Measurements from ENCODE around the gene OR5F1. TPM values are rescaled to one million over a fixed set of nuclear protein-coding genes. Genes with fewer than 3 reads are reported as not detected.

The OR5F1 gene
- total and polyA plus RNA-seq, 2 donors (not counting 1 experiment from before 2014, with no cell fraction given) = not detected

GRCh38 chr11:55967914-55968313 is 26.5 kb downstream of the OR5F1 start:
- no peaks in the 10 kb centered on the region for H3K27me3 ChIP-seq (ENCODE audit: control insufficient read depth, insufficient read depth, low read length)
- no peaks in the 10 kb centered on the region for H3K36me3 ChIP-seq (ENCODE audit: control insufficient read depth, insufficient read depth, low read length)
- no peak overlapping the region for H2AFZ ChIP-seq (ENCODE audit: low read length)
- H4K20me1 ChIP-seq (ENCODE audit: control insufficient read depth, extremely low read depth, insufficient read depth, low read length) = no peaks in the 10 kb centered on the region
- no peaks in the 10 kb centered on the region for H3K9me3 ChIP-seq (ENCODE audit: control insufficient read depth, insufficient read depth, low read depth, low read length)
- H3K79me2 ChIP-seq (ENCODE audit: control insufficient read depth, insufficient read depth, low read length) = no peaks in the 10 kb centered on the region
- no peak for DNase-seq (ENCODE audit: low read depth in 2 of 2)
- no peak for TF ChIP-seq CTCF (conservative IDR thresholded peaks at IDR 0.05 in 1 of 2, IDR thresholded peaks at IDR 0.05 in 1 of 2; ENCODE audit: low read depth in 1 of 2, low read length in 2 of 2)
- TF ChIP-seq EZH2 (IDR thresholded peaks at IDR 0.05; ENCODE audit: low read length, missing control alignments) = no peak
- no peaks in the 10 kb centered on the region for H3K4me1 ChIP-seq (ENCODE audit: control insufficient read depth, extremely low read depth, insufficient read depth, low read length)
- H3K4me2 ChIP-seq (ENCODE audit: extremely low read depth, insufficient read depth, low read length) = no peak overlapping the region
- no peak overlapping the region for H3K4me3 ChIP-seq (replicated peaks in 1 of 4; ENCODE audit: control extremely low read depth in 1 of 4, insufficient read depth in 1 of 4, low read depth in 3 of 4, low read length in 4 of 4)
- no peak overlapping the region for H3K27ac ChIP-seq (ENCODE audit: insufficient read depth, low read length)
- no peak overlapping the region for H3K9ac ChIP-seq (ENCODE audit: insufficient read depth, low read length)

GRCh38 chr11:55966391-55966790 is 28.0 kb downstream of the OR5F1 start:
- Histone ChIP-seq H4K20me1 (ENCODE audit: control insufficient read depth, extremely low read depth, insufficient read depth, low read length) (no peaks in the 10 kb centered on the region), H3K9me3 (ENCODE audit: control insufficient read depth, insufficient read depth, low read depth, low read length) (no peaks in the 10 kb centered on the region), H2AFZ (ENCODE audit: low read length) (no peak overlapping the region), H3K4me1 (ENCODE audit: control insufficient read depth, extremely low read depth, insufficient read depth, low read length) (no peaks in the 10 kb centered on the region), H3K4me3 (replicated peaks in 1 of 4; ENCODE audit: control extremely low read depth in 1 of 4, insufficient read depth in 1 of 4, low read depth in 3 of 4, low read length in 4 of 4) (no peak overlapping the region), H3K36me3 (ENCODE audit: control insufficient read depth, insufficient read depth, low read length) (no peaks in the 10 kb centered on the region), H3K27me3 (ENCODE audit: control insufficient read depth, insufficient read depth, low read length) (no peaks in the 10 kb centered on the region), H3K9ac (ENCODE audit: insufficient read depth, low read length) (no peak overlapping the region), H3K4me2 (ENCODE audit: extremely low read depth, insufficient read depth, low read length) (no peak overlapping the region), H3K27ac (ENCODE audit: insufficient read depth, low read length) (no peak overlapping the region), H3K79me2 (ENCODE audit: control insufficient read depth, insufficient read depth, low read length) (no peaks in the 10 kb centered on the region)
- no peak for DNase-seq (ENCODE audit: low read depth in 2 of 2)
- TF ChIP-seq EZH2 (IDR thresholded peaks at IDR 0.05; ENCODE audit: low read length, missing control alignments) = no peak
- no peak for TF ChIP-seq CTCF (conservative IDR thresholded peaks at IDR 0.05 in 1 of 2, IDR thresholded peaks at IDR 0.05 in 1 of 2; ENCODE audit: low read depth in 1 of 2, low read length in 2 of 2)

GRCh38 chr11:55956521-55956920 is 37.9 kb downstream of the OR5F1 start:
- Histone ChIP-seq H3K9me3 (ENCODE audit: control insufficient read depth, insufficient read depth, low read depth, low read length) (no peaks in the 10 kb centered on the region), H3K4me3 (replicated peaks in 1 of 4; ENCODE audit: control extremely low read depth in 1 of 4, insufficient read depth in 1 of 4, low read depth in 3 of 4, low read length in 4 of 4) (no peak overlapping the region), H3K4me1 (ENCODE audit: control insufficient read depth, extremely low read depth, insufficient read depth, low read length) (no peaks in the 10 kb centered on the region), H3K4me2 (ENCODE audit: extremely low read depth, insufficient read depth, low read length) (no peak overlapping the region), H3K27me3 (ENCODE audit: control insufficient read depth, insufficient read depth, low read length) (no peaks in the 10 kb centered on the region), H3K36me3 (ENCODE audit: control insufficient read depth, insufficient read depth, low read length) (no peaks in the 10 kb centered on the region), H4K20me1 (ENCODE audit: control insufficient read depth, extremely low read depth, insufficient read depth, low read length) (no peaks in the 10 kb centered on the region), H3K9ac (ENCODE audit: insufficient read depth, low read length) (no peak overlapping the region), H2AFZ (ENCODE audit: low read length) (no peak overlapping the region), H3K79me2 (ENCODE audit: control insufficient read depth, insufficient read depth, low read length) (no peaks in the 10 kb centered on the region), H3K27ac (ENCODE audit: insufficient read depth, low read length) (no peak overlapping the region)
- TF ChIP-seq CTCF (conservative IDR thresholded peaks at IDR 0.05 in 1 of 2, IDR thresholded peaks at IDR 0.05 in 1 of 2; ENCODE audit: low read depth in 1 of 2, low read length in 2 of 2) = no peak
- TF ChIP-seq EZH2 (IDR thresholded peaks at IDR 0.05; ENCODE audit: low read length, missing control alignments) = no peak
- DNase-seq (ENCODE audit: low read depth in 2 of 2) = no peak

Measured in fibroblast of lung (primary cell).